Stomach (tissue), 9 donors: ENCODE data around the gene SLC28A1. TPM values are rescaled to one million over a fixed set of nuclear protein-coding genes. Genes with fewer than 3 reads are reported as not detected.

Source experiments
- DNase-seq, 2 donors: peaks; one replicate each; pipeline versions ENCODE4 v3.0.0 to v3.0.0-alpha.2; 2013 to 2019
- H3K27ac ChIP-seq, 5 donors: fragments of 200-600 bp in 4 of 5; sonication (generic) in 4 of 5; one replicate each; pipeline ENCODE4 v1.5.1; 2013 to 2019; ENCODE audit warnings: mild to moderate bottlenecking in 1 of 5, moderate library complexity in 1 of 5
- H3K27me3 ChIP-seq, 3 donors: fragments of 200-600 bp; sonication (generic); one replicate each; pipeline ENCODE4 v1.5.1; 2017 to 2019; ENCODE audit warnings: mixed run types in 1 of 3
- H3K36me3 ChIP-seq, 4 donors: fragments of 200-600 bp; sonication (generic); 1 replicate in 3 of 4; 2 replicates in 1 of 4; pipeline ENCODE4 v1.5.1; 2016 to 2019
- H3K4me1 ChIP-seq, 4 donors: fragments of 200-600 bp; sonication (generic); one replicate each; pipeline ENCODE4 v1.5.1; 2016 to 2019
- H3K4me3 ChIP-seq, 4 donors: fragments of 200-600 bp; sonication (generic) in 3 of 4; one replicate each; pipeline ENCODE4 v1.5.1; 2016 to 2019; ENCODE audit warnings: mild to moderate bottlenecking in 1 of 4
- H3K9me3 ChIP-seq, 4 donors: fragments of 200-600 bp; sonication (generic); one replicate each; pipeline ENCODE4 v1.5.1; 2016 to 2019
- EP300 ChIP-seq: sonication (generic); formaldehyde crosslinking; IDR thresholded peaks from one replicate; pipeline ENCODE4 v1.6.1; 2017; ENCODE audit warnings: antibody characterized with exemption
- POLR2A ChIP-seq, 4 donors: fragments of 450-650 bp; IDR thresholded peaks; one replicate each; pipeline ENCODE4 v1.6.1; 2016; ENCODE audit warnings: antibody characterized with exemption in 4 of 4, control low read depth in 2 of 4, mild to moderate bottlenecking in 1 of 4, moderate library complexity in 1 of 4
- POLR2AphosphoS5 ChIP-seq, 3 donors: sonication (generic); formaldehyde crosslinking; IDR thresholded peaks; one replicate each; pipeline ENCODE4 v1.6.1; 2016; ENCODE audit warnings: antibody characterized with exemption in 3 of 3
- WGBS, 5 donors: extraction: QIAGEN DNeasy Blood & Tissue Kit in 3 of 5; methylation state at CpG; one replicate each; pipeline versions ENCODE4 v1.1.5 to v1.1.7; 2013 to 2018; 5-methylcytosine and 5-hydroxymethylcytosine counted together
- intact Hi-C: fragments of 100-400 bp; cut with DNase I; formaldehyde crosslinking; loops from one replicate; pipeline ENCODE4 v1.15.1; 2023; ENCODE audit warnings: low total_unique reads
- polyA plus RNA-seq, 3 donors: library from polyadenylated mRNA; stranded (reverse); fragments of 200-250 nt; gene quantifications; one replicate each; pipeline ENCODE4 v1.2.3, GENCODE V29; 2013
- total RNA-seq, 5 donors: library from RNA; depleted of rRNA; stranded (reverse); fragments of >200 nt; gene quantifications; one replicate each; pipeline versions ENCODE4 v1.1.0 to v1.2.3, GENCODE V29; 2014 to 2016
- TF ChIP-seq, protein P1 (sequence below), 7 experiments: fragments of 450-650 bp in 4 of 7; fragments of 200-600 bp in 3 of 7; sonication (generic) in 3 of 7; IDR thresholded peaks; one replicate each; pipeline ENCODE4 v1.5.1; 2016 to 2019; ENCODE audit warnings: antibody characterized with exemption in 7 of 7, control low read depth in 2 of 7, mild to moderate bottlenecking in 1 of 7
- donor health status: healthy with polysubstance abuse.
- donor health status: Bipolar disorder and iron deficiency.
- donor health status: healthy.

The SLC28A1 gene
- total and polyA plus RNA-seq, 8 donors: 0.92 TPM; not detected in 7

DNA sequence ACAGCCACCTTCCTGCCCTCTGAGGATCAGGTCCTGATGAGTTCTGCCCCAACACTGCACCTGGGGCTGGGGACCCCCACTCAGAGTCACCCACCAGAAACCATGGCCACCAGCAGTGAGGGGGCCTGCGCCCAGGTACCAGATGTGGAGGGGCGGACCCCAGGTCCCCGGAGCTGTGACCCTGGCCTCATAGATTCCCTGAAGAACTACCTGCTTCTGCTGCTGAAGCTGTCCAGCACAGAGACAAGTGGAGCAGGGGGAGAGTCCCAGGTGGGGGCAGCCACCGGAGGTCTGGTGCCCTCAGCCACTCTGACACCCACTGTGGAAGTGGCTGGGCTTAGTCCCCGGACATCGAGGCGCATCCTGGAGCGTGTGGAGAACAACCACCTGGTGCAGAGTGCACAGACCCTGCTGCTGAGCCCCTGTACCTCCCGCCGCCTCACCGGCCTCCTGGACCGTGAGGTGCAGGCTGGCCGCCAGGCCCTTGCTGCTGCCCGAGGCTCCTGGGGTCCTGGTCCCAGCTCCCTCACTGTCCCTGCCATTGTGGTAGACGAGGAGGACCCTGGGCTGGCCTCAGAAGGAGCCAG lies 27.0 kb upstream of the SLC28A1 start:
- Histone ChIP-seq H3K4me1 (peaks cover 3 to 27% (median 15%) of the 10 kb centered on the region in 4 donors), H3K27ac (no peak overlapping the region), H3K4me3 (no peak overlapping the region), H3K27me3 (no peaks in the 10 kb centered on the region), H3K36me3 (peaks cover 0 to 36% (median 12%) of the 10 kb centered on the region in 4 donors), H3K9me3 (no peaks in the 10 kb centered on the region)
- 93 to 96% (median 95%) methylated on average over 10 to 15 of the region's 15 CpGs for WGBS, 5 donors
- no peak for TF ChIP-seq EP300
- TF ChIP-seq, protein P1, sequence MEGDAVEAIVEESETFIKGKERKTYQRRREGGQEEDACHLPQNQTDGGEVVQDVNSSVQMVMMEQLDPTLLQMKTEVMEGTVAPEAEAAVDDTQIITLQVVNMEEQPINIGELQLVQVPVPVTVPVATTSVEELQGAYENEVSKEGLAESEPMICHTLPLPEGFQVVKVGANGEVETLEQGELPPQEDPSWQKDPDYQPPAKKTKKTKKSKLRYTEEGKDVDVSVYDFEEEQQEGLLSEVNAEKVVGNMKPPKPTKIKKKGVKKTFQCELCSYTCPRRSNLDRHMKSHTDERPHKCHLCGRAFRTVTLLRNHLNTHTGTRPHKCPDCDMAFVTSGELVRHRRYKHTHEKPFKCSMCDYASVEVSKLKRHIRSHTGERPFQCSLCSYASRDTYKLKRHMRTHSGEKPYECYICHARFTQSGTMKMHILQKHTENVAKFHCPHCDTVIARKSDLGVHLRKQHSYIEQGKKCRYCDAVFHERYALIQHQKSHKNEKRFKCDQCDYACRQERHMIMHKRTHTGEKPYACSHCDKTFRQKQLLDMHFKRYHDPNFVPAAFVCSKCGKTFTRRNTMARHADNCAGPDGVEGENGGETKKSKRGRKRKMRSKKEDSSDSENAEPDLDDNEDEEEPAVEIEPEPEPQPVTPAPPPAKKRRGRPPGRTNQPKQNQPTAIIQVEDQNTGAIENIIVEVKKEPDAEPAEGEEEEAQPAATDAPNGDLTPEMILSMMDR (IDR thresholded peaks at IDR 0.05): no peak
- no peak for TF ChIP-seq POLR2AphosphoS5 (IDR thresholded peaks at IDR 0.05)
- TF ChIP-seq POLR2A (IDR thresholded peaks at IDR 0.05): no peak
- intact Hi-C loops: no loop called here
- no peak for DNase-seq

DNA sequence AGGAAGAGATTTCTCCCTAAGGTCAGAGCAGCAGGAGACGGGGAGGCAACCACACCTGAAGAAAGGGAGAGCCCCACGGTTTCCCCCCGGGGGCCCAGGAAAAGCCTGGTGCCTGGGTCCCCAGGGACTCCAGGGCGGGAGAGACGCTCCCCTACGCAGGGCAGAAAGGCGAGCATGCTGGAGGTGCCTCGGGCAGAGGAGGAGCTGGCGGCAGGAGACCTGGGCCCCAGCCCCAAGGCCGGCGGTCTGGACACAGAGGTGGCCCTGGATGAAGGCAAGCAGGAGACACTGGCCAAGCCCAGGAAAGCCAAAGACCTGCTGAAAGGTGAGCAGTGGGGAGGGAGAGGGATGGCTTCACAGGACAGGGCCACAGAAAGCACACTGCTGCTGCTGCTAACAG lies 26.2 kb upstream of the SLC28A1 start:
- Histone ChIP-seq H3K27me3 (no peaks in the 10 kb centered on the region), H3K4me1 (peaks cover 3 to 25% (median 10%) of the 10 kb centered on the region in 4 donors), H3K9me3 (no peaks in the 10 kb centered on the region), H3K36me3 (peaks cover 0 to 36% (median 16%) of the 10 kb centered on the region in 4 donors), H3K27ac (peak overlapping the region in 1 of 5 donors; percentile 38), H3K4me3 (no peak overlapping the region)
- TF ChIP-seq POLR2AphosphoS5 (IDR thresholded peaks at IDR 0.05) (no peak), POLR2A (IDR thresholded peaks at IDR 0.05) (no peak), EP300 (no peak)
- TF ChIP-seq, protein P1 (IDR thresholded peaks at IDR 0.05): no peak
- WGBS, 5 donors: 84 to 98% (median 93%) methylated on average over 11 of the region's 11 CpGs
- DNase-seq: no peak
- intact Hi-C loops: no loop called here

DNA sequence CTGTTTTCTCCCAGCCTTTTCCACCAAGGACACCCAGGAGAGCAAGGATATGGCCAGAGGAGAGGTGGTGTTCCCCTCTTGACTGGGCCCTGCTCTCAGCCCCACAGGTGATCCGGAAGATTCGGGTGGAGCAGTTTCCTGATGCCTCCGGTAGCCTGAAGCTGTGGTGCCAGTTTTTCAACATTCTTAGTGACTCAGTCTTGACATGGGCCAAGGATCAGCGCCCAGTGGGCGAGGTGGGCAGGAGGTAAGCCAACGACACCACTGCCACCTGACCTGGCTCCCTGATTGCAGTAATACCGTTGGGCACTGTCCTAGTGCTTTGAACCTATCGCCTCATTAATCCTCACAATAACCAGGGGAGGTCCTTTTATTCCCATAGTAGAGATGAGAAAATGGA lies 25.3 kb upstream of the SLC28A1 start:
- Histone ChIP-seq H3K9me3 (no peaks in the 10 kb centered on the region), H3K36me3 (peaks cover 0 to 41% (median 18%) of the 10 kb centered on the region in 4 donors), H3K4me1 (peaks cover 3 to 28% (median 13%) of the 10 kb centered on the region in 4 donors), H3K4me3 (no peak overlapping the region), H3K27me3 (no peaks in the 10 kb centered on the region), H3K27ac (peak overlapping the region in 2 of 5 donors; percentile 38 to 44)
- peak; percentile 44 to 71 for DNase-seq
- WGBS, 5 donors: 41 to 88% (median 57%) methylated on average over 5 to 8 of the region's 8 CpGs
- TF ChIP-seq EP300: no peak
- peak in 2 of 3 donors; percentile 50 to 73 for TF ChIP-seq POLR2AphosphoS5 (IDR thresholded peaks at IDR 0.05)
- no peak for TF ChIP-seq POLR2A (IDR thresholded peaks at IDR 0.05)
- intact Hi-C loops: no loop called here

DNA sequence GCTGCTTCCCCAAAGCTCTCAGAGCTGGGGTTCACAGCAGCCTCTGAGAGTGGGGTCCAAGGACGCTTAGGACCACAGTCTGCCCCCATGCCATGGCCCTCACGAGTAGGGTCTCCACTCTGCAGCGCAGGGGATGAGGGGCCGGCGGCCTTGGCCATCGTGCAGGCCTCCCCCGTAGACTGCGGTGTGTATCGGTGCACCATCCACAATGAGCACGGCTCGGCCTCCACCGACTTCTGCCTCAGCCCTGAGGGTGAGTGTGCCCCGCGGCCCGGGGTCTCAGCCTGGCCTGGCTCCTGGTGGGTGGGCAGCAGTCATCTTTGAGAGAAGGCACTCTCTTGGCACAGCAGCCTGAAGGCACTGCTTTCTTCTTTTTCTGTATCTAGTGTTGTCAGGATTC lies 24.8 kb upstream of the SLC28A1 start:
- intact Hi-C loops: no loop called here
- 83 to 97% (median 97%) methylated on average over 2 to 15 of the region's 15 CpGs for WGBS, 5 donors
- H3K9me3 ChIP-seq: no peaks in the 10 kb centered on the region
- no peak overlapping the region for H3K4me3 ChIP-seq
- H3K27me3 ChIP-seq: no peaks in the 10 kb centered on the region
- H3K27ac ChIP-seq: peak overlapping the region in 1 of 5 donors; percentile 38
- H3K4me1 ChIP-seq: peaks cover 3 to 28% (median 16%) of the 10 kb centered on the region in 4 donors
- no peak for DNase-seq
- peaks cover 0 to 41% (median 18%) of the 10 kb centered on the region in 4 donors for H3K36me3 ChIP-seq
- no peak for TF ChIP-seq POLR2A (IDR thresholded peaks at IDR 0.05)
- TF ChIP-seq POLR2AphosphoS5 (IDR thresholded peaks at IDR 0.05): no peak

DNA sequence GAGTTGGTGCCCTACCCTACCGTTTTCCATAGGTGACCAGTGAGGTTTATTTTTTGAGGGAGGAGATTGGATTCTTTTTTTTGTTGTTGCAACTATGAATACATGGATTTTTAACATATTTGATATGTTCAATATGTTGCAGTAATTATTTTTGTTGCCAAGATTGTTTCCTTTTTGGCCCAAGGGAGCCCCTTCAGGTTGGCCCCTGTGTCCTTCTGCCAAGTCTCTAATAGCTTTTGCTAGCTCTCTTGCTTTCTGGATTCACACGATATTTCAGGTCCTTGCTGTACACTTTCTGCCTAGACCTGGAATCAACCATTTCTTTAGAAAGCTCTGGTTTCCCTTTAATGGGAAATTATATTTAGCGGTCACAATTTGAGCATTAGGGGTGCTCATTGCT lies 22.7 kb upstream of the SLC28A1 start:
- no peak overlapping the region for H3K4me3 ChIP-seq
- intact Hi-C loops: no loop called here
- H3K27ac ChIP-seq: no peak overlapping the region
- peaks cover 3 to 28% (median 17%) of the 10 kb centered on the region in 4 donors for H3K4me1 ChIP-seq
- no peak for DNase-seq
- WGBS, 5 donors: 84 to 91% (median 86%) methylated on average over 3 of the region's 3 CpGs
- H3K27me3 ChIP-seq: no peaks in the 10 kb centered on the region
- H3K36me3 ChIP-seq: peaks cover 0 to 35% (median 16%) of the 10 kb centered on the region in 4 donors
- no peaks in the 10 kb centered on the region for H3K9me3 ChIP-seq
- no peak for TF ChIP-seq POLR2AphosphoS5 (IDR thresholded peaks at IDR 0.05)
- no peak for TF ChIP-seq POLR2A (IDR thresholded peaks at IDR 0.05)
- TF ChIP-seq EP300: no peak
- TF ChIP-seq, protein P1 (IDR thresholded peaks at IDR 0.05): no peak
